ENCODE measurements around the gene CRBN. TPM values are rescaled to one million over a fixed set of nuclear protein-coding genes. Genes with fewer than 3 reads are reported as not detected.

CRBN gene
- total and polyA plus RNA-seq, 2 donors (not counting 3 experiments of a cell fraction or from before 2014, with no cell fraction given), result 25.2 to 36.1 TPM

GRCh38 chr3:3177861-3178497 is 1.5 kb downstream of the CRBN start:
- intact Hi-C loops (cut with micrococcal nuclease), result loop anchor here (10.0 kb wide), 1 partner anchor 1317 kb away; the partner anchor contains the start of gene ITPR1
- ChIA-PET CTCF (interaction anchor here (1.4 kb wide), 1 partner anchor 16 kb away, joined by 6 read pairs; no protein-coding TSS in a partner anchor), POLR2A (no interaction called here)

More at GRCh38 chr3:3177861-3178497, 1.5 kb downstream of the CRBN start:
- FAIRE-seq, result peak; percentile 76
- Histone ChIP-seq H3K4me1 (ENCODE audit: control insufficient read depth, extremely low read depth, insufficient read depth, low read length) (peaks cover 25% of the 10 kb centered on the region), H3K36me3 (ENCODE audit: control insufficient read depth in 2 of 2, extremely low read depth in 1 of 2, insufficient read depth in 2 of 2, low read length in 2 of 2) (no peaks in the 10 kb centered on the region), H3K9me3 (replicated peaks; ENCODE audit: control insufficient read depth, insufficient read depth, low read length) (no peaks in the 10 kb centered on the region), H3K79me2 (ENCODE audit: control insufficient read depth, insufficient read depth, low read length) (peaks cover 30% of the 10 kb centered on the region), H3K9ac (replicated peaks; ENCODE audit: extremely low read depth, insufficient read depth, low read length) (no peak overlapping the region), H3K9me1 (replicated peaks; ENCODE audit: control insufficient read depth, extremely low read depth, insufficient read depth, low read length) (no peaks in the 10 kb centered on the region), H4K20me1 (replicated peaks; ENCODE audit: control insufficient read depth, extremely low read depth, insufficient read depth, low read length) (no peaks in the 10 kb centered on the region), H3K4me2 (ENCODE audit: insufficient read depth, low read length) (peak overlapping the region; percentile 95), H3K27me3 (ENCODE audit: control insufficient read depth in 2 of 2, insufficient read depth in 2 of 2, low read length in 2 of 2) (no peaks in the 10 kb centered on the region), H3K4me3 (replicated peaks in 1 of 3; ENCODE audit: insufficient read depth in 1 of 3, low read depth in 1 of 3, low read length in 3 of 3) (no peak overlapping the region), H3K27ac (ENCODE audit: insufficient read depth, low read depth, low read length) (no peak overlapping the region), H2AFZ (ENCODE audit: low read depth, low read length) (no peak overlapping the region)
- dilution Hi-C loops (cut with MboI; ENCODE audit: extremely low pct_ligation_motif_present, low sequenced_read_pairs), result no loop called here
- BruUV-seq (replicated peaks), result no TSS peak
- DNase-seq (ENCODE audit: low read depth, low spot score), result peak; percentile 20
- TF ChIP-seq MYC (IDR thresholded peaks at IDR 0.05; ENCODE audit: low read depth, low read length) (no peak), JUN (IDR thresholded peaks at IDR 0.05; ENCODE audit: borderline replicate concordance, insufficient read depth, insufficient read length, low read depth) (peak; percentile 58), FOS (IDR thresholded peaks at IDR 0.05; ENCODE audit: borderline replicate concordance, insufficient read depth, low read length) (peak; percentile 80)
- TF ChIP-seq, protein P1, sequence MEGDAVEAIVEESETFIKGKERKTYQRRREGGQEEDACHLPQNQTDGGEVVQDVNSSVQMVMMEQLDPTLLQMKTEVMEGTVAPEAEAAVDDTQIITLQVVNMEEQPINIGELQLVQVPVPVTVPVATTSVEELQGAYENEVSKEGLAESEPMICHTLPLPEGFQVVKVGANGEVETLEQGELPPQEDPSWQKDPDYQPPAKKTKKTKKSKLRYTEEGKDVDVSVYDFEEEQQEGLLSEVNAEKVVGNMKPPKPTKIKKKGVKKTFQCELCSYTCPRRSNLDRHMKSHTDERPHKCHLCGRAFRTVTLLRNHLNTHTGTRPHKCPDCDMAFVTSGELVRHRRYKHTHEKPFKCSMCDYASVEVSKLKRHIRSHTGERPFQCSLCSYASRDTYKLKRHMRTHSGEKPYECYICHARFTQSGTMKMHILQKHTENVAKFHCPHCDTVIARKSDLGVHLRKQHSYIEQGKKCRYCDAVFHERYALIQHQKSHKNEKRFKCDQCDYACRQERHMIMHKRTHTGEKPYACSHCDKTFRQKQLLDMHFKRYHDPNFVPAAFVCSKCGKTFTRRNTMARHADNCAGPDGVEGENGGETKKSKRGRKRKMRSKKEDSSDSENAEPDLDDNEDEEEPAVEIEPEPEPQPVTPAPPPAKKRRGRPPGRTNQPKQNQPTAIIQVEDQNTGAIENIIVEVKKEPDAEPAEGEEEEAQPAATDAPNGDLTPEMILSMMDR (IDR thresholded peaks at IDR 0.05; ENCODE audit: extremely low read depth in 1 of 2, insufficient read depth in 1 of 2, low read depth in 1 of 2, low read length in 2 of 2), result no peak
